Inflammatory macrophage (primary cell): ENCODE results near the gene COPS2.
"Not testable (repeated sequence)": the region's sequence is repeated elsewhere in the genome, so short reads cannot be mapped to it uniquely, and the experiment has no call there.

Experiments
- DNase-seq, 2 donors: peaks; one replicate each; pipeline ENCODE4 v3.0.0-alpha.2; 2020 to 2022
- total RNA-seq, 18 experiments: gene quantifications; one replicate each; lab custom pipeline; 2026; ENCODE audit warnings: mixed read lengths in 6 of 18, inconsistent platforms in 2 of 18; lab: John Stamatoyannopoulos, UW

COPS2 gene
- total RNA-seq = 37.7 to 97.0 (median 70.2) reads per million in 18 experiments

DNA sequence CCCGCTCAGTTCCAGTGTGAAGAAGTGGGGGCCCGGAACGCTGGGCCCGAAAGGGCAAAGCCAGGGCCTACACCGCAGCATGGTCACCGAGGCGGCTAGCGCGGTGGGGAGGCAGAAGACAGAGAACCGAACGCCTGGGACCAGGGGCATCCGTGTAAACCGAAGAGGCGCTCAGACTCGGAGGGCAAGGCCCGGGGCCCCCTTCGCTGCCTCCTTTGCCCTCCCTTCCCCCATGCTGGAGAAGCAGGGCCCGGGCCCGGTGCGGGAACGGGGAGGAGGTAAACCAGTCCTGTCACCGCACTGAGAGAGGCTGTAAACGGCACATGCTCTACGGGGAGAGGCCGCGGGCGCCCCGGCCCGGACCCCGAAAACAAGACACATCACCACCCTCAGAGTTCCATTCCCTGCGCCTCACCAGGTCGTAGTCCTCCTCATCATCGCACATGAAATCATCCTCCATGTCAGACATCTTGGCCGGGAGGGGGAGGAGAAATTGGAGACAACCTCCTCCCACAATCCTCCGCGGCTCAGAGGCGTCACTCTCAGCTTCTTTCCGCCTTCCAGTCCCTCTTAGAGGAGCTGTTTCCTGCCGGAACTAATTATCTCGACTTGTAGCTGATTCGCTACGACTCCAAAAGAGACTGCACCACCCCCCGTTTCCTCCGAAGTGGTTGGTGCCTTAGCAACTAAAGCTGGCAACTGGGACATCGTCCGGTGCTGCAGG, at the start of gene COPS2:
TSS of gene COPS2 (minus strand) at position 490 of the 724 bp plus-strand sequence. CDS start at position 469, 21 bp downstream.
- DNase-seq = peak; percentile 98 to 100

DNA sequence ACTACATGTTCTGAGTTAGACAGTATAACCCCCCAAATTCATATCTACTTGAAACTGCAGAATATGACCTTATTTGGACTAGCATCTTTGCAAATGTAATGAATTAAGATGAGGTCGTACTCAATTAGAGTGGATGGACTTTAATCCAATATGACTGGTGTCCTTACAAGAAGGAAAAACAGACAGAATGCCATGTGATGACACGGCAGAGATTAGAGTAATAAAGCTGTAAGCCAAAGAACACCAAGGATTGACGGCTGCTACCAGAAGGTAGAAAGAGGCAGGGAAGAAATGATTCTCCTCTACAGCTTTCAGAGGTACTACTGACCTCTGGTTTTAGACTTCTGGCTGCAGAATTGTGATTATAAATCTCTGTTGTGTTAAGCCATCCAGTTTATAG, 44.9 kb upstream of the COPS2 start:
- no peak for DNase-seq

- no peak for DNase-seq
Measured at GRCh38 chr15:49199666-49200065, 44.3 kb upstream of the COPS2 start.

GRCh38 chr15:49196856-49197255, 41.5 kb upstream of the COPS2 start:
- no peak for DNase-seq

GRCh38 chr15:49191892-49192291, 36.5 kb upstream of the COPS2 start:
- no peak for DNase-seq

- peak; percentile 73 to 75 for DNase-seq
Measured at GRCh38 chr15:49190586-49190985, 35.2 kb upstream of the COPS2 start.

DNA sequence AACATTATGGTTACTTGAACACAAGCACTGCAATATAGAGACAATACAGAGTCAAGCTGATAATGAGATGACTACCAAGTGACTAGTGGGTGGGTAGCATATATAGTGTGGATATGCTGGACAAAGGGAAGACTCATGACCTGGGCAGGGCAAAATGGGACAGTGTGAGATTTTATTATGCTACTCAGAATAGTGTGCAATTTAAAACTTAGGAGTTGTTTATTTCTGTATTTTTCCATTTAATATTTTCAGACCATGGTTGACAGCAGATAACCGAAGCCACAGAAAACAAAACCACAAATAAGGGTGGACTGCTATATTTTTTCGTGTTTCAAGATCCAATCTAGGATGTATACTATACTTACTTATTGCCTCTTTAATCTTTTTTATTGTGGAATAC, 34.2 kb upstream of the COPS2 start:
- DNase-seq = no peak

GRCh38 chr15:49188933-49189332, 33.5 kb upstream of the COPS2 start:
- no peak for DNase-seq

- DNase-seq = peak in 1 of 2 donors; percentile 35
Measured at GRCh38 chr15:49187549-49188245, 32.3 kb upstream of the COPS2 start.

DNA sequence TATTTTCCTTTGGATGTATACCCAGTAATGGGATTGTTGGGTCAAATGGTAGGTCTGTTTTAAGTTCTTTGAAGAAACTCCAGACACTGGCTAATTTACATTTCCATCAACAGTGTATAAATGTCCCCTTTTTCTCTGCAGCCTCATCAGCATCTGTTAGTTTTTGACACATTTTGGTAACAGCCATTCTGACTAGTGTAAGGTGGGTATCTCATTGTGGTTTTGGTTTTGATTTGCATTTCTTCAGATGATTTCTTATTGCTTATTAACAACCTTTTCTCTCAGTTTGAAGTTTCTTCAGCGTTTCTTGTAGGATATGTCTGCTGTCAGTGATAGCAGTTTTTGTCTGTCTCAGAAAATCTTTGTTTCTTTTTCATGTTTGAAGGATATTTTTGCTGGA, 30.1 kb upstream of the COPS2 start:
- DNase-seq = no peak

DNA sequence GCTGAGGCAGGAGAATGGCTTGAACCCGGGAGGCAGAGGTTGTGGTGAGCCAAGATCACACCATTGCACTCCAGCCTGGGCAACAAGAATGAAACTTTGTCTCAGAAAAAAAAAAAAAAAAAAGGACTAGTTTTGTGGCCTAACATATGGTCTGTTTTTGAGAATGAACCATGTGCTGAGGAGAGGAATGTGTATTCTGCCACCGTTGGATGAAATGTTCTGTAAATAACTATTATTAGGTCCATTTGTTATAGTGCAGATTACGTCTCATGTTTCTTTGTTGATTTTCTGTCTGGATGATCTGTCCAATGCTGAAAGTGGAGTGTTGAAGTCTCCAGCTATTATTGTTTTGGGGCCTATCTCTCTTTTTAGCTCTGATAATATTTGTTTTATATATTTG, 28.3 kb upstream of the COPS2 start:
- DNase-seq = not testable (repeated sequence)

DNA sequence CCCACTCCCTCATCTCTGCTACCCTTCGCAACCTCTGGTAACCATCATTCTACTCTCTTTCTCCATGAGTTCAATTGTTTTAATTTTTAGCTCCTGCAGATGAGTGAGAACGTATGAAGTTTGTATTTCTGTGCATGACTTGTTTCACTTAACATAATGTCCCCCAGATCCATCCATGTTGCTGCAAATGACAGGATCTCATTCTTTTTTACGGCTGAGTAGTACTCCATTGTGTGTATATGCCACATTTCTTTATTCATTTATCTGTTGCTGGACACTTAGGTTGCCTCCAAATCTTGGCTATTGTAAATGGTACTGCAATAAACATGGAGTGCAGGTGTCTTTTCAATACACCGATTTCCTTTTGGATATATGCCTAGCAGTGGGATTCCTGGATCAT, 26.7 kb upstream of the COPS2 start:
- DNase-seq = no peak

DNA sequence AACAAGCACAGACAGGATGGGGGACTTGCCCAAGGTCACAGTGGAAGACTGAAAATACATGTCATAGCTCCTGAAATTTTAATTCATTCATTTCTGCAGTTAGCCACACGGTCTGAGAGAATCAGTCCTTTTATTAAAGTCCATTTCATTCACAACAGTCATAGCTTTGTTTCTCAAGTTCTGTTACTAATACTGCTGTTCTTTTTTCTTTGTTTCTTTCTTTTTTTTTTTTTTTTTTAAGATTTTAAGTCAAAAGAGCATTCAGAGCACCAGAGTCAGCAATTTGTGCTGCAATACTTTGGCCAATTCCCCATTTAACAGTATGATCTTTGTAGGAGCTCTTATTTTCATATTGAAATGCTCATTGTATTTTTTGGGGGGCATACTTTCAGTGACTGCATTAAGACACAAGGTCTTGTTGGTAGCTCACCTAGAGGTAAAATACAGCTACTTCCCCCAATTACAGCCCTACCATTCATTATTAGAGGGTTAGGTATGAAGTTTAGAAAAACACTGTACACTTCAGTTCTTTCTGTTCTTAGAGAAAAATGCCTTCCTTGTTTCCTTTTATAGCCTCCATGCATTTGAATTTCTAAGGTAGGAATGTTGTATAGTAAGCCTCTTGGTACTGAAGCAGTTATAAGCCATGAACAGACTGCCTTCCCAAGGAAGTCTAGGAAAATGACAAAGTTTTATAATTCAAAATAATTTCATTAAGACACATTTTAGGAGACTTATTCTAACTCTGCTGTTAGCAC, 24.2 kb upstream of the COPS2 start:
- DNase-seq = no peak

GRCh38 chr15:49178497-49178896, 23.1 kb upstream of the COPS2 start:
- DNase-seq = no peak

DNA sequence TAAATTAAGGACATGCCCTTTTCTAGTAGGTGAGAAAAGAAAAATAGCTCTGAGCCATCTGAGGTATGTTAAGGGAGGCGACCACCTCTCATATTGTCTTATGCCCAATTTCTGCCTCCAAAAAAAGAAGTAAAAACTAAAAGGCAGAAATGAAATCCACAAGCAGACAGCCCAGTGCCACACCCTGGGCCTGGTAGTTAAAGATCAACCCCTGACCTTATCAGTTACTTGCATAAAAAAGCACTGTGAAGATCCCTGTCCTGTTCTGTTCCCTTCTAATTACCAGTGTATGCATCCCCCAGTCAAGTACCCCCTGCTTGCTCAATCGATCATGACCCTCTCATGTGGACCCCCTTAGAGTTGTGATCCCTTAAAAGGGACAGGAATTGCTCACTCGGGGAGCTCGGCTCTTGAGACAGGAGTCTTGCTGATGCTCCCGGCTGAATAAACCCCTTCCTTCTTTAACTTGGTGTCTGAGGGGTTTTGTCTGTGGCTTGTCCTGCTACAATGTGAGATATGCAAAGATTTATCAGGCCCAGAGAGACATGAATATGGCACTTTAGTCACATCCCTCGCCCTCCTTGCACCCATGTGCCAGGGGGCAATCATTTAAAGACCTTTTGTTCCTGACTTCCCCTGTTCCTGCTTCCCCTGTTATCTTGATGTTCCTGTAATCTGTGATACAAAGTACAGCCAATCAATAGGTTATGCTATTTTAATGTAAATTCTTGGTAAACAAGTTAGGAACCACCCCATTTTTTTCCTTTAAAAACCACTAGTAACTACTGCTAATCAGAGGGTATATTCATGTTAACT, 20.4 kb upstream of the COPS2 start:
- DNase-seq = not testable (repeated sequence)

GRCh38 chr15:49174902-49175301, 19.5 kb upstream of the COPS2 start:
- no peak for DNase-seq

GRCh38 chr15:49171790-49172189, 16.4 kb upstream of the COPS2 start:
- no peak for DNase-seq

DNA sequence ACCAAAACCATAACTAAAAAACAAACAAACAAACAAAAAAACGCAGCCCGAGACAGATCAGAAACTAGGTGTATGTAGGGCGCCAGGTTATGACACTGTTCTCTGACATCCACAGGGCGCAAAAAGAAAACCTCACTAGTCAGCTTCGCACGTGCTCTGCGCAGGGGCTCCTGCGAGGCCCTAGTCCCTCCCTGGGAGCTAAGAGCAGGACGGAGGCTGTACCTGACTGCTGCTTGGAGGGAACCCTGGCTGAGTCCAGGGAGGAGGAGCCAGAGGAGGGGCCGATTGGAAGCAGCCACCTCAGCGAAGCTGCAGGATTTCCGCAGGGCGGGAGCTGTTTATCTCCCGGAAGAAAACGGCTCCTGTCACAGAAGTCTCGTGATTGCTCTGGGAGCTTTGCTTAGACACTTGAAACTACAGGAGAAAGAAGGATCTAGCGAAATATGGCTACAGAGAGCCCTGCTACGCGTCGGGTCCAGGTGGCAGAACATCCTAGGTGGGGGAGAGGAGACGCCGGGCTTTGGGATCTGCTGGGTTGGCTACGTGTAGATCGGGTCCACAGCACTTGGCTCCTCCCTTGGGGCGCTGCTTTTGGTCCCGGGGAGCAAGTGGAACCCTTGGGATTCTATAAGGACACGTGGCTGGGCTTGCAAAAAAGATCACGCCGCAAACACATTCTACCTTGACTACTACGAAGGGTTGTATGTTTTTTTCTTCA, 14.6 kb upstream of the COPS2 start, which contains the start of gene GALK2:
TSS of gene GALK2 (plus strand) at position 368 of the 718 bp plus-strand sequence. CDS start at position 444, 76 bp downstream.
- DNase-seq = peak; percentile 84 to 89

DNA sequence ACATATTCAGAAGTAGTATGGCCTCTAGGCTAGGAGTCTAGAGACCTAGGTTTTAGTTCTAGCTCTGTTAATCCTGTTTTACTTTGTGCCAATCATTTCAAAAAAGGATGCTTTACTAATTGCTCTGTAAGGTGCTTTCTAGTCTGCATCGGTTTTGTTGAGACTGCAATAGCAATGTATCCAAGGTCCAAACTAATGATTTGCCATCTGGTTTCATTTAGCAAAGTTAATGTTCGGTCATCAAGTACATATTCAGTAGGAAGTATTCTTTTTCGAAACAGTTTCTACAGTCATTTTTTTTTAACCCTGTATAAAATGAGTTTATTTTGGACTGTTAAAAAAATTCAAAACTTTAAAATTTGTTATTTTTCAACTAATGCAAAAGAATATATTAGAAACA, 12.6 kb upstream of the COPS2 start:
- no peak for DNase-seq

DNA sequence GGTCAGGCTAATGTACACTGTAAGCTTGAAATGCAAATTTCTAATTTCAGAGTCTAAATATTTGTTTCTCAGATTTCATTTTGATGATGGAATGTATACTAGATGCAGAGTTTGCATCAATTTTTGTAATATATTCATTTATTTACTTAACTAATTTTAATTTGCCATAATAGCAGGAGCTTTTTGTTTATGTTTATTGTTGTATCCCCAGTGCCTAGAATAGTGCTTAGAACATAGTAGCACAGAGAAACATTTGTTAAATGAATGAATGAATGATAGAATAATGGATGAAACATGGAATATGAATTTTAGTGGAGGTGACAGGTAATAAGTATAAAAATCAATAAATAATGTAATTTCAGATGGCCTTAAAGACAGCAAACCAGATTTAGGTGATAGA, 9.5 kb upstream of the COPS2 start:
- no peak for DNase-seq

- DNase-seq = no peak
Measured at GRCh38 chr15:49163678-49164077, 8.3 kb upstream of the COPS2 start.
